Keratinocyte (primary cell): ENCODE data around the gene ANKS6. TPM values are rescaled to one million over a fixed set of nuclear protein-coding genes. Genes with fewer than 3 reads are reported as not detected.

Experiments used
- DNase-seq: peaks from one replicate; pipeline ENCODE4 v3.0.0-alpha.2; 2011; ENCODE audit warnings: low read depth, missing footprints, low spot score
- FAIRE-seq: peaks from 2 replicates; lab custom pipeline; 2011; peaks lifted over from hg19 to GRCh38; lab: Jason Lieb, UNC
- H2AFZ ChIP-seq: 2 replicates; pipeline ENCODE4 v1.6.0; 2012; ENCODE audit warnings: low read length, control low read depth, inconsistent platforms; ENCODE audit not compliant: control insufficient read depth
- H3K27ac ChIP-seq: 2 replicates; pipeline ENCODE4 v1.5.1; 2011; ENCODE audit warnings: low read length; ENCODE audit not compliant: control insufficient read depth, insufficient read depth
- H3K27me3 ChIP-seq: 3 replicates; pipeline ENCODE4 v1.6.0; 2011; ENCODE audit warnings: low read length; ENCODE audit not compliant: control insufficient read depth, insufficient read depth; ENCODE audit errors: extremely low read depth
- H3K36me3 ChIP-seq, 2 experiments: 2 replicates in 1 of 2; 3 replicates in 1 of 2; pipeline ENCODE4 v1.5.1; 2011; ENCODE audit warnings: low read length in 2 of 2, mild to moderate bottlenecking in 1 of 2; ENCODE audit not compliant: control insufficient read depth in 2 of 2, insufficient read depth in 2 of 2; ENCODE audit errors: extremely low read depth in 1 of 2
- H3K4me1 ChIP-seq: 3 replicates; pipeline ENCODE4 v1.5.1; 2011; ENCODE audit warnings: low read length; ENCODE audit not compliant: control insufficient read depth, insufficient read depth; ENCODE audit errors: extremely low read depth
- H3K4me2 ChIP-seq: 3 replicates; pipeline ENCODE4 v1.6.0; 2011; ENCODE audit warnings: low read depth, low read length; ENCODE audit not compliant: control insufficient read depth, insufficient read depth; ENCODE audit errors: extremely low read depth
- H3K4me3 ChIP-seq, 3 experiments: fragments of 200-600 bp in 1 of 3; sonication (generic) in 1 of 3; 2 replicates in 2 of 3; 3 replicates in 1 of 3; pipeline ENCODE4 v1.5.1; 2011 to 2016; ENCODE audit warnings: low read length in 3 of 3, mild to moderate bottlenecking in 3 of 3, control low read depth in 2 of 3, inconsistent platforms in 1 of 3, low read depth in 1 of 3, mixed read lengths in 1 of 3, mixed run types in 1 of 3, moderate library complexity in 1 of 3; ENCODE audit not compliant: control insufficient read depth in 2 of 3, insufficient read depth in 2 of 3; ENCODE audit errors: extremely low read depth in 1 of 3
- H3K79me2 ChIP-seq: 2 replicates; pipeline ENCODE4 v1.6.0; 2012; ENCODE audit warnings: low read length; ENCODE audit not compliant: control insufficient read depth, insufficient read depth
- H3K9ac ChIP-seq: 3 replicates; pipeline ENCODE4 v1.6.0; 2011; ENCODE audit warnings: low read length; ENCODE audit not compliant: control insufficient read depth, insufficient read depth; ENCODE audit errors: extremely low read depth
- H3K9me1 ChIP-seq: 3 replicates; pipeline ENCODE4 v1.6.0; 2011; ENCODE audit warnings: low read length; ENCODE audit not compliant: control insufficient read depth, insufficient read depth; ENCODE audit errors: extremely low read depth
- H3K9me3 ChIP-seq: 2 replicates; pipeline ENCODE4 v1.5.1; 2012; ENCODE audit warnings: low read depth, low read length; ENCODE audit not compliant: control insufficient read depth
- H4K20me1 ChIP-seq: 3 replicates; pipeline ENCODE4 v1.6.0; 2011; ENCODE audit warnings: low read length; ENCODE audit not compliant: control insufficient read depth, insufficient read depth; ENCODE audit errors: extremely low read depth
- EZH2 ChIP-seq: IDR thresholded peaks from one replicate; pipeline ENCODE4 v1.6.1; 2012; ENCODE audit warnings: inconsistent platforms, mild to moderate bottlenecking, low read length, moderate library complexity
- dilution Hi-C: fragments of 300-500 bp; cut with MboI; formaldehyde crosslinking; loops from one replicate; pipeline ENCODE4 v1.7.0; 2020; ENCODE audit warnings: low sequenced_read_pairs; ENCODE audit not compliant: extremely low pct_ligation_motif_present
- polyA plus RNA-seq, 5 experiments: library from polyadenylated mRNA; depleted of rRNA in 3 of 5; stranded (reverse) in 3 of 5; stranded (forward) in 1 of 5; unstranded in 1 of 5; fragments of >200 nt; gene quantifications; 1 replicate in 1 of 5; 2 replicates in 3 of 5; 3 replicates in 1 of 5; pipeline versions ENCODE4 v1.2.1 to v1.2.3, GENCODE V29; 2011 to 2012; ENCODE audit warnings: missing spikeins in 2 of 5, low read depth in 1 of 5, low replicate concordance in 1 of 5
- TF ChIP-seq, protein P1 (sequence below), 3 experiments: IDR thresholded peaks in 1 of 3; conservative IDR thresholded peaks in 1 of 3; optimal IDR thresholded peaks in 1 of 3; 2 replicates in 2 of 3; 3 replicates in 1 of 3; pipeline versions ENCODE3 to v1.5.1; 2011; ENCODE audit warnings: low read length in 3 of 3, mild to moderate bottlenecking in 3 of 3, moderate library complexity in 2 of 3, control low read depth in 1 of 3, inconsistent platforms in 1 of 3; ENCODE audit not compliant: insufficient read depth in 2 of 3; ENCODE audit errors: extremely low read depth in 1 of 3

The ANKS6 gene
- polyA plus RNA-seq, 1 donor (not counting 4 experiments of a cell fraction or from before 2014, with no cell fraction given): 13.5 TPM

DNA sequence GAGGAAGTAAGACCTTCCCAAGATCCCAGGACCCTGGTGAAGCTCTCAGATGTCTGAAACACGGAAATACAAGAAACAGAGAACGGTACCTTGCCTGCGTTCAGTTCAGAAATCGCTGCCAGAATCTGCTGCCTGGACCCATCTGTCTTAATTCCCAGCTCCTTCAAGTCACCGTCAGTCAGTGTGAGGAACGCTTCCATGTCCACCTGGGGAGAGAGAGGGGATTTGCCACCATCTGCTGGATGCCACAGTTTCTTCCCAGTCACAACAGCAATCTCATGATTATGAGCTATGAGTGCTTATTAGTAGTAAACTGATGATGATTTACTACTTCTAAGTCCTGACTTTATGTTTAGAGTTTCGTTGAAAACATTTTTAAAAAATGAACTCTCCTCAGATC is 50.9 kb downstream of the ANKS6 start:
- no peaks in the 10 kb centered on the region for H4K20me1 ChIP-seq
- H3K4me1 ChIP-seq: peaks cover 7% of the 10 kb centered on the region
- H3K9me3 ChIP-seq: no peaks in the 10 kb centered on the region
- FAIRE-seq (no peak), DNase-seq (no peak)
- no peaks in the 10 kb centered on the region for H3K27me3 ChIP-seq
- H3K4me2 ChIP-seq: no peak overlapping the region
- no peaks in the 10 kb centered on the region for H3K79me2 ChIP-seq
- peaks cover 6 to 12% of the 10 kb centered on the region in 2 experiments for H3K36me3 ChIP-seq
- dilution Hi-C loops: no loop called here
- no peak overlapping the region for H2AFZ ChIP-seq
- H3K9me1 ChIP-seq: no peaks in the 10 kb centered on the region
- H3K27ac ChIP-seq: no peak overlapping the region
- H3K4me3 ChIP-seq: no peak overlapping the region
- TF ChIP-seq, protein P1, sequence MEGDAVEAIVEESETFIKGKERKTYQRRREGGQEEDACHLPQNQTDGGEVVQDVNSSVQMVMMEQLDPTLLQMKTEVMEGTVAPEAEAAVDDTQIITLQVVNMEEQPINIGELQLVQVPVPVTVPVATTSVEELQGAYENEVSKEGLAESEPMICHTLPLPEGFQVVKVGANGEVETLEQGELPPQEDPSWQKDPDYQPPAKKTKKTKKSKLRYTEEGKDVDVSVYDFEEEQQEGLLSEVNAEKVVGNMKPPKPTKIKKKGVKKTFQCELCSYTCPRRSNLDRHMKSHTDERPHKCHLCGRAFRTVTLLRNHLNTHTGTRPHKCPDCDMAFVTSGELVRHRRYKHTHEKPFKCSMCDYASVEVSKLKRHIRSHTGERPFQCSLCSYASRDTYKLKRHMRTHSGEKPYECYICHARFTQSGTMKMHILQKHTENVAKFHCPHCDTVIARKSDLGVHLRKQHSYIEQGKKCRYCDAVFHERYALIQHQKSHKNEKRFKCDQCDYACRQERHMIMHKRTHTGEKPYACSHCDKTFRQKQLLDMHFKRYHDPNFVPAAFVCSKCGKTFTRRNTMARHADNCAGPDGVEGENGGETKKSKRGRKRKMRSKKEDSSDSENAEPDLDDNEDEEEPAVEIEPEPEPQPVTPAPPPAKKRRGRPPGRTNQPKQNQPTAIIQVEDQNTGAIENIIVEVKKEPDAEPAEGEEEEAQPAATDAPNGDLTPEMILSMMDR (optimal IDR thresholded peaks at IDR 0.05 in 1 of 3, IDR thresholded peaks at IDR 0.05 in 1 of 3, conservative IDR thresholded peaks at IDR 0.05 in 1 of 3; ENCODE audit: extremely low read depth in 1 of 3, insufficient read depth in 2 of 3, low read length in 3 of 3): no peak
- TF ChIP-seq EZH2: no peak
- no peak overlapping the region for H3K9ac ChIP-seq

DNA sequence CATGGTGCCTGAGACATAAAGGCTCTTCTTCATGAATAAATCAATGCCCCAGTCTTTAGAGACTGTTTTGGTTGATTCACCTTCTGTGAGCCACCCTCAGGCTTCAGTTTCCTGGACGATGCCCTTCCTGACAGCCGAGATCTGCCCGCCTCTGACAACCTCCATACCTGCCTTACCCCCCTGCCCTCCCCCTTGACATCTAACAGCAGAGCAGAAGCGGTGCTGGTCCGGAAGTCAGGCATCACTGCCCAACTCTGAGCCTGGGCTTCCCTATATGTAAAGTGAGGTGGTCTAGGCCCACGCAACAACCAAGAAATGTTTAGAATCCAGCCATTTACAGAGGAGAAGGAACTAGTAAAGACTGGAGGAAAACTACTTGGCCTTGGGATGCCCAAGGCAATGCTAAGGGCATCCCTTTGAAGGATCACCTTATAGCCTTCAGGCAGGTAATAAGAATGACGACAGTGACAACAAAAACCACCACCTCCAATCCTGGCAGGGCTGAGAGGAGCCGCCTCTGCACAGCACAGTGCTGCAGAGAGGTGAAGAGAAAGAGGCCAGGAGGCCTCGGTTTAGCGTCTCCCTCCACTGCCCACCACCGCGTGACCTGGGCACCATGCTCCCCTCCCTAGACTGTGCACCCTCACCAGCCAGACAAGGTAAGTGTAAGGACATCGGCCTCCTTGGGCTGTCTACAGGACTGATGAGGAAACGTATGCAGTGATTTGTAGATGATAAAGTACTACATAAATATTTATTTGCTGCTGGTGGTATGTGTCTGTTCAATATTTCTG is 52.3 kb downstream of the ANKS6 start:
- no peaks in the 10 kb centered on the region for H3K9me1 ChIP-seq
- no peak overlapping the region for H3K4me2 ChIP-seq
- H2AFZ ChIP-seq: no peak overlapping the region
- no peak overlapping the region for H3K27ac ChIP-seq
- H3K27me3 ChIP-seq: no peaks in the 10 kb centered on the region
- peaks cover 5 to 9% of the 10 kb centered on the region in 2 experiments for H3K36me3 ChIP-seq
- no peaks in the 10 kb centered on the region for H3K79me2 ChIP-seq
- DNase-seq (no peak), FAIRE-seq (no peak)
- H3K4me1 ChIP-seq: peaks cover 7% of the 10 kb centered on the region
- H3K9ac ChIP-seq: no peak overlapping the region
- H3K9me3 ChIP-seq: no peaks in the 10 kb centered on the region
- dilution Hi-C loops: no loop called here
- H3K4me3 ChIP-seq: no peak overlapping the region
- H4K20me1 ChIP-seq: no peaks in the 10 kb centered on the region
- TF ChIP-seq, protein P1 (optimal IDR thresholded peaks at IDR 0.05 in 1 of 3, IDR thresholded peaks at IDR 0.05 in 1 of 3, conservative IDR thresholded peaks at IDR 0.05 in 1 of 3; ENCODE audit: extremely low read depth in 1 of 3, insufficient read depth in 2 of 3, low read length in 3 of 3): no peak
- TF ChIP-seq EZH2: no peak
